ENCODE data around the gene ARHGEF5.
"Not testable (repeated sequence)": the region's sequence is repeated elsewhere in the genome, so short reads cannot be mapped to it uniquely, and the experiment has no call there.

Gene ARHGEF5

DNA sequence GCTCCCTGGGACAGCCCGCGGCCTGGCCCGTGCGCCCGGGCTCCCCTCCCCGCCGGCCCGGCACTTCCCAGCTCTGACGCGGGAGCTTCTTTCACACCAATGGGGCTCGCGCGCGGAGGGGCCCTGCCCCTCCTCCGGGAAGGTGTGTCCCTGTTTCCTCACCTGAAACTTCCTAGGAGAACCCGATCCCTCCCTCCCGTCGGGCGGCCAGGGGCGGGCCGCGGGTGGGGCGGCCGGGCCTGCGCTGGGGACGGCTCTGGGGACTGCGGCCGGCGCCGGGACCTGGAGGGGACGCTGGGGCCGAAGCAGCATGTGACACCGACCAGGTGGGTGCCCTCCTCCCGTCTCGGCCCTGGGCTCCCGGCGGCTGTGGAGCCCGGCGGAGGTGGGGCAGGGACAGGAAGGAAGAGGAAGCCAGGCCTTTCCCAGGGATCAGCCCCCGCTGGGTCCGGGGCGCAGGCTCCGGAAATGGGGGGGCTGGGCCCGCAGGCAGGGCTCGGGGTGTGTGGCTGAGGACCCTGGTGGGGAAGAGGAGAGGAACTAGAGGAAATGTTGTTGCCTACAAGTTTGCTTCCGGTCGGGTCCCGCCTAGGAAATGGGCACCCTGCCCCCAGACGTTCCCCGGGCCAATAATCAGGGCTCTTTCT, at the start of gene ARHGEF5:
TSS of gene ARHGEF5 (plus strand) at position 227 of the 647 bp plus-strand sequence. CDS start 7,268 bp downstream, outside the sequence.
- DNase-seq: not testable (repeated sequence)

- not testable (repeated sequence) for DNase-seq
These were observed 45.5 kb upstream of the ARHGEF5 start for GRCh38 chr7:144309702-144310101.

DNA sequence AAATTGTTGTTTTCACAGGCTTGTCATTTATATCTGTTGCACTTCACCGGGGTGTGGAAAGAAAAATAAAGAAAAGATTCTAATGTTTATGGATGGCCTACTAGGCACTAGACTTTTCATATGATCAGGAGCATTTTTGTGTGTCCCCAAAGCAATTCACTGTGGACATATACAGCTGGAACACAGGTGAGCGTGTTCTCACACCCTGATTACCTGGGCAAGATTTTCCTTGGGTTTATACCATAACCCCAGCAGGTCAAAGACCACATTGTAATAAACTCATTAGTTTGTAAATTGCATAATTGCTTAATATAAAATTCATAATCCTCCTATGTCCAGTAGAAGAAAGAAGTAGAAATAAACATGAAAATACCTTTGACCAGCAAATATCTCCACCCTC, 44.0 kb upstream of the ARHGEF5 start:
- not testable (repeated sequence) for DNase-seq

- DNase-seq: not testable (repeated sequence)
These were observed 43.2 kb upstream of the ARHGEF5 start, which contains the start of gene OR2A1 for GRCh38 chr7:144311872-144312469. OR2A1 (plus strand) TSS chr7:144312419; CDS start chr7:144318125, 5,706 bp downstream.

- not testable (repeated sequence) for DNase-seq
These were observed 37.7 kb upstream of the ARHGEF5 start for GRCh38 chr7:144317537-144317936.

- not testable (repeated sequence) for DNase-seq
These were observed 35.7 kb upstream of the ARHGEF5 start for GRCh38 chr7:144319547-144319946.

DNA sequence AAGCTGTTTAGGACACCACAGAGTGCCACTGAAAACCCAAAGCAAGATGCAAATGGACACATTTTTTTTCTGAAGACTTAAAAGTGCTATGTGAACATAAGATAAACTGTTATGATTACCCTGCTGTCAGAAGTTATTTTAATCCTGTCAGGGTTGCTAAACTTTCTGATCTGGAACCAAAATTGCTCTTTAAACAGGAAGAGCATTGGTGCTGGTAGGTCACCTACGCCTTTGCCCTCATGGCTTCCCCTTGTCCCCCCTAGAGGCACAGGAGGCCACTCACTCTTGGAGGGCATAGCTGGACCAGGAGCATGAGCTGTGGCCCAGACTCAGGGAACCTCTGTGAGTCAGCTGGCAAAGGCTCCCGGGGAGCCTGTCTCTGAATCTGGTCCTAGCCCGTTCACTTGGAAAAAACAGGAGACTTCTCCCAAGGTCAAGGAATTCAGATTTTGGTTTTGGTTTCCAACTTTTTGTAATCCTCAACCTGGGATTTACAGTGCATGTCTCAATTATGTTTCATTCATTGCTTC, 33.5 kb upstream of the ARHGEF5 start:
- DNase-seq: not testable (repeated sequence)

DNA sequence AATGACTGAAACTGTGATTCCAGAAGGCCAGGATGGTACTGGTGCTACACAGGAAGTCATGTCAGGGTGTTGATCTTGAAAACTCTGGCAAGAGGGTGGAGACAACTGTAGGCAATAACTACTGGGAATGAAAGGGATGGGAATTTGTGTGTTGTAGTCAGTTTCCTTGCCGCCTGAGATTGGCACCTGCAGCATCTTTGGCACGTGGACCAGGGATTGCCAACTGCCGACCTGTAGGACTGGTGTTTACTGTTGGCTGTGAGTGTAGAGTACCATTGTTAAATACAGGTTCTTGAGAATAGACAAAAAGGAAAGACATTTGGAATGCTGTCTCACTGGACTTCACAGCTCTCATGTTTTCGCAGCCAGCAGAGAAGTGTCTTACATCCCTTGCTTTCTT, 31.8 kb upstream of the ARHGEF5 start:
- not testable (repeated sequence) for DNase-seq

DNA sequence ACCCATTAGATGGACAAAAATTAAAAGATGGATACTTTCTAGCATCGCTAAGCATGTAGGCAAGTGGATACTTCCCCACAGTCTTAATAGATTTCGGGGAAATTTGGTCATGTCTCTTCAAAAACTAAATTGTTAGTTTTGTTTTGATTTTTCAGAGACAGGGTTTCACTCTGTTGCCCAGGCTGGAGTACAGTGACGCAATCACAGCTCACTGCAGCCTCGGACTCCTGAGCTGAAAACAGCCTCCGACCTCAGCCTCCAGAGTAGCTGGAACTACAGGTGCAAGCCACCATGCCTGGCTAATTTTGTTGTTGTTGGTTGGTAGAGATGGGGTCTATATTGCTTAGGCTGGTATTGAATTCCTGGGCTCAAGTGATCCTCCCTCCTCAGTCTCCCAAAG, 29.3 kb upstream of the ARHGEF5 start:
- DNase-seq: not testable (repeated sequence)

GRCh38 chr7:144330044-144330443, 25.2 kb upstream of the ARHGEF5 start:
- DNase-seq: not testable (repeated sequence)

DNA sequence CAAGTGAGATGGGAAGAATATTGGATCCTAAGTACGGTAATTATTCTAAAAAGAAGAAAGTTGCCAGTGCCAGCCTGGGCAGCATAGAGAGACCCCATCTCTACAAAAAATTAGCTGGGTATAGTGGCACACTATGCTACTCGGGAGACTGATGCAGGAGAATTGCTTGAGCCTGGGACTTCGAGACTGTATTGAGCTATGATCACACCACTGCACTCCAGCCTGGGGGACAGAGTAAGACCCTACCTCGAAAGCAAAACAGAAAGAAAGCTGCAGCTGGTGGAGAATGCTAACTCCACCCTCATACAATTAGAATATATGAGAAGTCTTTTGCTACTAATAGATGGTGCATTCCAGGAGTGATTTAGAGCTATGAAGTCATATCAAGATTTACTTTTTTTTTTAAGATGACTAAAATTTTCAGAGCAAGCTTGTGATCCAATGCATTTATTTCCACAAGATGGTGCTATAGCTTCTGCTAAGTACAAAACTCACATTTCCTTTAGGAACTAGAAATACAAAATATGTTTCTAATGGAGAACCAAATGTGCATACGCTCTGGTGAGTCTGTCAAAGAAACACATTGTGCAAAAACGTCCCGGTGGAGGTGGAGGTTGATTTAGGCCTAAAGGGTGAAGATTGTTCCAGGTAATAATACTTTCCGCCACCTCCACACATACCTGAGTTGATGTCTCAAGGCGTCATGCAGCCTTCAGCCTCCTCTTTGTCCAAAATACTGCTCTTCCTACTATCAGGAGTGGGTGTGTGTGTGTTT, 23.8 kb upstream of the ARHGEF5 start:
- DNase-seq: not testable (repeated sequence)

DNA sequence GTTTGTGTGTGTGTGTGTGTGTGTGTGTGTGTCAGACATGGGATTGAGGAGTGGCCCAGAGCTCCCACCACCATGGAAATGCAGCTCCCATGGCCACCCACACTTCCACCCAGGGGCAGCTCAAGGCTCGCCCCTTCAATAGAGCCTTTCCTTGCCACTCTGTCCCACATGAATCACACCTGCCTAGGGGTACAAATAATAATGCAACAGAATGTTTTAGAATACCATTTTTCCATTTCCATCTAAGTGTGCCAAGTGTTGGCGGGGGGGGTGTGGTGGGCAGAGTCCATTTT, 23.3 kb upstream of the ARHGEF5 start:
- DNase-seq: not testable (repeated sequence)

GRCh38 chr7:144348625-144349024, 6.6 kb upstream of the ARHGEF5 start:
- not testable (repeated sequence) for DNase-seq

DNA sequence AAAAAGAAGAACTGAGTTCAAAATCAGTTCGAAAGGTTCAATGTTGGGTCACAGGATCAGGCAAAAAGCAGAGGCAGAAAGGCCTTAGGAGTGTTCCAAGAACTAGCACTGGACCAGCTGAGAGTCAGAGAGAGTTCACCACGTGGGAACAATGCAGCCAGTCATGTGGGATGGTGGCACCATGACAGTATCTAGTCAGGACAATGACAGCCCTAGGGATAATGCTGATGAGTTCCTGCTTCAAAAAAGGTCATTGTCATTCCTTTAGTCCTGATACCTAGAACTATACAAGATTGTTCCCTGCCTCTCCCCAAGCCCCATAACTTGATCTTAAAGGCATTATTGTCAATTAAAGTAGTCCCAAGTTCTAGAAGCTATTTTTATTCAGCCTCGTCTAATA, 3.5 kb upstream of the ARHGEF5 start:
- DNase-seq: not testable (repeated sequence)

- DNase-seq: not testable (repeated sequence)
These were observed 983 bp downstream of the ARHGEF5 start for GRCh38 chr7:144356185-144356584.

DNA sequence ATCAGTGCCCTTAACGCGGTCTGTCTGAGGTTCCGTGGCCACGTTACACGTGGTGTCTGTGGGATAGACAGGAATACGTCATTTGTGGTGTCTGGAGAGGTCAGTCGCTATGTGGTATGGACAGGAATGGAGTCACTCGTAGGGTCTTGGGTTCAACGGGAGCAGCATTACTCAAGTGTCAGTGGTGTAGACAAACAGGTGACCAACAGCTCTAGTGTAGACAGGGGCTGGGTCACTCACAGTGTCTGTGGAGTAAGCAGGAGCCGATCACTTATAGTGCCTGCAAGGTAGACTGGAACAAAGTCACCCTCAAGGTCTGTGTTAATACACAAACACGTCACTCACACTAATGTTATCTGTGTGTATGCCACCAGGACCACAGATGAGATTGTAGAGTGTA, 1.7 kb downstream of the ARHGEF5 start:
- not testable (repeated sequence) for DNase-seq

GRCh38 chr7:144362061-144362460, 6.9 kb downstream of the ARHGEF5 start:
- not testable (repeated sequence) for DNase-seq

DNA sequence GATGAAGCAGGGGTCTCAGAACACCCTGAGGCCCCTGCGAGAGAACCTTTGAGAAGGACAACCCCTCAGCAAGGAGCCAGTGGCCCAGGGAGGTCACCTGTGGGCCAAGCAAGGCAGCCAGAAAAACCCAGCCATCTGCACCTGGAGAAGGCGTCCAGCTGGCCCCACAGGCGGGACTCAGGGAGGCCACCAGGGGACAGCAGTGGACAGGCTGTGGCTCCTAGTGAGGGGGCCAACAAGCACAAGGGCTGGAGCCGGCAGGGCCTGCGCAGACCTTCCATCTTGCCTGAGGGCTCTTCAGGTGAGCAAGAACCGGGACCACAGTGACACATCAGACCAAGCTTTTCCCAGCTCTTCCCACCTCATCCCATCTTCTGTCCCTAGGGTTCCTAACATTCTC, 10.3 kb downstream of the ARHGEF5 start:
- not testable (repeated sequence) for DNase-seq

- not testable (repeated sequence) for DNase-seq
These were observed 12.0 kb downstream of the ARHGEF5 start for GRCh38 chr7:144367250-144367649.

- DNase-seq: not testable (repeated sequence)
These were observed 14.0 kb downstream of the ARHGEF5 start for GRCh38 chr7:144369221-144369620.

DNA sequence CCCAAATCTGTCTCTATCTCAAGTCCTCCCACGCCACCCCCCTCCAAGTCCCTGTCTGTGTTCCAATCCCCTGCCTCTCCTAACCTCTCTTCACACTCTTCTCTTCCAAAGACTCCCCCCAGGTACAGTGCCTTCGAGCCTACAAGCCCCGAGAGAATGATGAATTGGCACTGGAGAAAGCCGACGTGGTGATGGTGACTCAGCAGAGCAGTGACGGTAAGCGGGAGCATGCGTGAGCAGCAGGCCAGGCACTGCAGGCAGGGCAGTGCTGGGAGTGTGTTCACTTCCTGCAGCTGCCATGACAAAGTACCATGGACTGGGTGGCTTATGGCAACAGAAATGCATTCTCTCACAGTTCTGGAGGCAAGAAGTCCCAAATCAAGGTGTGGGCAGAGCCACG, 23.4 kb downstream of the ARHGEF5 start:
- no peak for DNase-seq

GRCh38 chr7:144379776-144380384, 24.7 kb downstream of the ARHGEF5 start:
- no peak for DNase-seq

DNA sequence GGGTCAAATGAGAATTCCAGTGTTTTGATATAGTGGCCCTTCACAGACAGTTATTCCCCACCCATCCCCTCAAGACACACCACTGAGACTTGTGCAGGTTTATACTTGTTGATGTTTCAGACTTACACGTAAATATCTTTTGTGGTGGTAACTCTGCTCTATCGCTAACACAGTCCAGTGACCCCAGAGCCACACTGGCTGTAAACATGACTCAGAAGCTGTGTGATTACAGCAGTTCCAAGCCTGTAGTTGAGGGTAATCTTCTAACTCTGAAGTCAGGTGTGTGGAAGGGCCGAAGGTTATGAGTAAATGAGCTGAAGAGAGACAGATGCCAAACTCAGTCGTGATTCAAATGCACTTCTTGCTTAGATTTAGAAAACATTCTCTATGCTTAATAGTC, 28.9 kb downstream of the ARHGEF5 start:
- no peak for DNase-seq

All from stimulated activated CD4-positive, alpha-beta T cell treated with anti-CD3 and anti-CD28 coated beads, Interleukin-15, amount 100 ng/mL, for 24 hours (primary cell).